Trophoblast cell (in vitro differentiated cells and primary cell): Measurements from ENCODE around the gene TTLL10.

Experiments
- DNase-seq, 2 donors: peaks; one replicate each; pipeline ENCODE4 v3.0.0-alpha.2; 2016
- H2AFZ ChIP-seq: 2 replicates; pipeline ENCODE4 v1.6.1; 2013; ENCODE audit warnings: low read length, moderate library complexity, mild to moderate bottlenecking; ENCODE audit not compliant: insufficient read depth, poor library complexity
- H2AK5ac ChIP-seq: 2 replicates; pipeline ENCODE4 v1.6.1; 2013; ENCODE audit warnings: mild to moderate bottlenecking, low read length
- H2BK120ac ChIP-seq: 2 replicates; pipeline ENCODE4 v1.6.1; 2013; ENCODE audit warnings: low read length, mild to moderate bottlenecking, moderate library complexity; ENCODE audit not compliant: insufficient read depth, poor library complexity
- H2BK12ac ChIP-seq: 2 replicates; pipeline ENCODE4 v1.6.1; 2013; ENCODE audit warnings: mild to moderate bottlenecking, low read length, moderate library complexity
- H2BK5ac ChIP-seq: 2 replicates; pipeline ENCODE4 v1.6.1; 2013; ENCODE audit warnings: low read length, low read depth, moderate library complexity, mild to moderate bottlenecking; ENCODE audit not compliant: poor library complexity
- H3K14ac ChIP-seq: 2 replicates; pipeline ENCODE4 v1.6.1; 2013; ENCODE audit warnings: mild to moderate bottlenecking, low read length
- H3K18ac ChIP-seq: 2 replicates; pipeline ENCODE4 v1.6.1; 2013; ENCODE audit warnings: mild to moderate bottlenecking, low read length
- H3K23ac ChIP-seq: 2 replicates; pipeline ENCODE4 v1.6.1; 2013; ENCODE audit warnings: low read length
- H3K27ac ChIP-seq: 2 replicates; pipeline ENCODE4 v1.5.1; 2013; ENCODE audit warnings: low read depth, mild to moderate bottlenecking, inconsistent platforms, low read length, moderate library complexity
- H3K27me3 ChIP-seq: 2 replicates; pipeline ENCODE4 v1.6.1; 2013; ENCODE audit warnings: inconsistent platforms, mild to moderate bottlenecking, low read length, moderate library complexity; ENCODE audit not compliant: insufficient read depth
- H3K36me3 ChIP-seq, 2 experiments: 1 replicate in 1 of 2; 2 replicates in 1 of 2; pipeline ENCODE4 v1.6.1; 2013; ENCODE audit warnings: low read length in 2 of 2, mild to moderate bottlenecking in 2 of 2, moderate library complexity in 1 of 2; ENCODE audit not compliant: insufficient read depth in 2 of 2, control insufficient read depth in 1 of 2
- H3K4ac ChIP-seq: 2 replicates; pipeline ENCODE4 v1.6.1; 2013; ENCODE audit warnings: low read depth, mild to moderate bottlenecking, low read length, moderate library complexity
- H3K4me1 ChIP-seq, 2 experiments: 1 replicate in 1 of 2; 2 replicates in 1 of 2; pipeline ENCODE4 v1.6.1; 2013; ENCODE audit warnings: low read length in 2 of 2, mild to moderate bottlenecking in 2 of 2, moderate library complexity in 1 of 2; ENCODE audit not compliant: insufficient read depth in 2 of 2, control insufficient read depth in 1 of 2
- H3K4me2 ChIP-seq: 2 replicates; pipeline ENCODE4 v1.6.1; 2013; ENCODE audit warnings: inconsistent platforms, mild to moderate bottlenecking, low read length, moderate library complexity
- H3K4me3 ChIP-seq: 2 replicates; pipeline ENCODE4 v1.5.1; 2013; ENCODE audit warnings: mild to moderate bottlenecking, low read depth, low read length, inconsistent platforms
- H3K79me1 ChIP-seq: one replicate; pipeline ENCODE4 v1.6.1; 2013; ENCODE audit warnings: low read length
- H3K79me2 ChIP-seq: 2 replicates; pipeline ENCODE4 v1.6.1; 2013; ENCODE audit warnings: low read length, mild to moderate bottlenecking; ENCODE audit not compliant: control insufficient read depth, insufficient read depth, poor library complexity
- H3K9ac ChIP-seq: 2 replicates; pipeline ENCODE4 v1.6.1; 2013; ENCODE audit warnings: mild to moderate bottlenecking, low read length
- H3K9me3 ChIP-seq: 2 replicates; pipeline ENCODE4 v1.6.1; 2013; ENCODE audit warnings: low read depth, mild to moderate bottlenecking, control low read depth, inconsistent platforms, low read length; ENCODE audit not compliant: insufficient read depth
- H4K12ac ChIP-seq: 2 replicates; pipeline ENCODE4 v1.6.1; 2013; ENCODE audit warnings: low read depth, mild to moderate bottlenecking, low read length, moderate library complexity
- H4K8ac ChIP-seq: 2 replicates; pipeline ENCODE4 v1.6.1; 2013; ENCODE audit warnings: low read depth, mild to moderate bottlenecking, low read length, moderate library complexity
- H4K91ac ChIP-seq: one replicate; pipeline ENCODE4 v1.6.1; 2013; ENCODE audit warnings: low read depth, mild to moderate bottlenecking, low read length, moderate library complexity
- WGBS: extraction: QIAGEN DNeasy Blood & Tissue Kit; methylation state at CpG from one replicate; pipeline ENCODE4 v1.1.7; 2013; ENCODE audit warnings: missing lambda C conversion rate; ENCODE audit not compliant: insufficient read length, insufficient coverage; ENCODE audit errors: extremely low coverage; 5-methylcytosine and 5-hydroxymethylcytosine counted together

Gene TTLL10

DNA sequence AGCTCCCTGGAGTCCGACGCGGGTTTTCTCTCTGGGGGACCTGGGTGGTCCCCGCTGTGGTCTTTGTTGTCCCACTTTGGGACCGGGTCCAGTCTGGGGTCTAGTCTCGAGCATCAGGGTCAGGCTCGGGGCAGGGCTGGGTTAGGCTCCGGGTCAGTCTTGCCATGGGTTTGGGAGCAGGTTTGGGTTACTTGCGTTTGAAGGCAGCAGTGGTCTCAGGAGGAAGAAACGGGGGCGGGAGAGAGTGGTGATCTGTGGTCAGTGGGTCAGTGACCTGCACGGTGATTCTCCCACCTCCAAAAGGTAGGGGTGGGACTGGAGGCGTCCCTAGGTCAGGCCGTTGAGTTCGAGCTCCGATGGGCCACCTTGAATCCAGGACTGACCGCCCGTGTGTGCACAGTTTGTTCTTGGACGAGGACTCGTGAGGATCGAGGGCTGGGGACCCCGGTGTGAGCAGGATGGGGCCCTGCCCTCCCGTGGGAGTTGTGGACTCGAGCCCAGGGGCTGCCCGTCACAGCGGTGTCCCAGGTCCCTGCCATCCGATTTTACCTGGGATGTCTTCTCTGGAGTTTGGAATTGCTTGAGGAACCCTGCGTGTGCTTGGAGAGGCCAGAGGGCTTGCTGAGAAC lies 60.6 kb downstream of the TTLL10 start:
- Histone ChIP-seq H3K79me1 (peaks cover 13% of the 10 kb centered on the region), H3K27me3 (no peaks in the 10 kb centered on the region), H3K23ac (no peak overlapping the region), H3K4me3 (no peak overlapping the region), H2BK120ac (no peak overlapping the region), H2AFZ (no peak overlapping the region), H4K12ac (no peak overlapping the region), H3K4me2 (no peak overlapping the region), H3K27ac (no peak overlapping the region), H3K4me1 (peaks cover 16 to 32% of the 10 kb centered on the region in 2 experiments), H3K79me2 (peaks cover 14% of the 10 kb centered on the region), H3K36me3 (peaks cover 13 to 14% of the 10 kb centered on the region in 2 experiments), H3K9ac (no peak overlapping the region), H2AK5ac (no peak overlapping the region), H3K4ac (no peak overlapping the region), H2BK12ac (no peak overlapping the region), H4K91ac (no peak overlapping the region), H3K9me3 (peaks cover 10% of the 10 kb centered on the region), H2BK5ac (no peak overlapping the region), H4K8ac (no peak overlapping the region), H3K14ac (no peak overlapping the region), H3K18ac (no peak overlapping the region)
- WGBS, result no CpG with 5 or more reads among the region's 28 CpGs
- DNase-seq, result no peak

- Histone ChIP-seq H3K36me3 (peaks cover 11 to 13% of the 10 kb centered on the region in 2 experiments), H2BK120ac (no peak overlapping the region), H3K4ac (no peak overlapping the region), H2AK5ac (no peak overlapping the region), H3K23ac (no peak overlapping the region), H4K12ac (no peak overlapping the region), H3K4me3 (no peak overlapping the region), H3K14ac (no peak overlapping the region), H4K8ac (no peak overlapping the region), H2AFZ (no peak overlapping the region), H3K4me1 (peaks cover 16 to 37% of the 10 kb centered on the region in 2 experiments), H2BK5ac (no peak overlapping the region), H3K18ac (no peak overlapping the region), H3K4me2 (no peak overlapping the region), H3K79me2 (peaks cover 14% of the 10 kb centered on the region), H3K9ac (no peak overlapping the region), H2BK12ac (no peak overlapping the region), H4K91ac (no peak overlapping the region), H3K27ac (no peak overlapping the region), H3K79me1 (peaks cover 13% of the 10 kb centered on the region), H3K27me3 (no peaks in the 10 kb centered on the region), H3K9me3 (peaks cover 10% of the 10 kb centered on the region)
- WGBS, result no CpG with 5 or more reads among the region's 27 CpGs
- DNase-seq, result no peak
Observed at GRCh38 chr1:1235016-1235744, 61.5 kb downstream of the TTLL10 start.

DNA sequence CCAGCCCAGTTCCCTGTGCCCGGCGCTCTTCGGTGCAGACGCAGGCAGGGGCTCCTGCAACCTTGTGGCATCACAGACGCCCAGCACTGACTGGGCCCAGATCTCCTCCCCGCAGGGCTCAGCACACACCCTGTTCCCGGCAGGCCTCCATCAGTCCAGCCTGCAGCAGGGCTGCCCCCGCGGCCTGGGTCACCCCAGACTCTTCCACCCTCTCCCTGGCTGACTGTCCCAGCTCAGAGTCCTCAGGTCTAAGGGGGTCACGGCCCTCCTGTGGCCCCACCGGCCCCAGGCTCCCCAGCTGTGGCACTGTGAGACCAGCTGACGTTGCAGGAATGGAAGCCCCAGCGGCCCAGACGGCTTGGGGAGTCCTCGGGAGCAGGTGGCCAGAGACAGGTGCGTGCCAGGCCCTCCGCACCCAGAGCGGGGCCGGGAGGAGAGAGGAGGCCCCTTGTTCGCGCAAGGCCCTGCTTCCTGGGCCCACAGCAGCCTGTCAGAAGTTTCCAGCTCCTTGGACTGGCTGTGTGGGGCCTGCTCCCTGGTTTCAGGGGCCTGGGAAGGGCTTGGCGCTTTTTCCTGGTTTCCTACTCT lies 62.6 kb downstream of the TTLL10 start:
- H3K4me1 ChIP-seq, result peaks cover 11 to 31% of the 10 kb centered on the region in 2 experiments
- H3K9ac ChIP-seq, result no peak overlapping the region
- H3K79me2 ChIP-seq, result peaks cover 11% of the 10 kb centered on the region
- H4K8ac ChIP-seq, result no peak overlapping the region
- no peak overlapping the region for H3K23ac ChIP-seq
- no peak overlapping the region for H4K12ac ChIP-seq
- no peak overlapping the region for H3K4me2 ChIP-seq
- no peak overlapping the region for H3K4me3 ChIP-seq
- H2BK12ac ChIP-seq, result no peak overlapping the region
- no peak overlapping the region for H2BK120ac ChIP-seq
- H3K18ac ChIP-seq, result no peak overlapping the region
- peaks cover 10% of the 10 kb centered on the region for H3K9me3 ChIP-seq
- no peak overlapping the region for H3K27ac ChIP-seq
- no peak overlapping the region for H2AK5ac ChIP-seq
- peaks cover 10% of the 10 kb centered on the region for H3K79me1 ChIP-seq
- H3K14ac ChIP-seq, result no peak overlapping the region
- no peak overlapping the region for H2AFZ ChIP-seq
- no peak overlapping the region for H2BK5ac ChIP-seq
- no CpG with 5 or more reads among the region's 22 CpGs for WGBS
- no peak overlapping the region for H3K4ac ChIP-seq
- no peak for DNase-seq
- H4K91ac ChIP-seq, result no peak overlapping the region
- H3K27me3 ChIP-seq, result no peaks in the 10 kb centered on the region
- H3K36me3 ChIP-seq, result peaks cover 11 to 13% of the 10 kb centered on the region in 2 experiments

- no peak overlapping the region for H2AK5ac ChIP-seq
- H3K36me3 ChIP-seq, result peaks cover 11 to 14% of the 10 kb centered on the region in 2 experiments
- H3K9me3 ChIP-seq, result peaks cover 10% of the 10 kb centered on the region
- no peak overlapping the region for H3K4me3 ChIP-seq
- peaks cover 5% of the 10 kb centered on the region for H3K79me1 ChIP-seq
- H3K4ac ChIP-seq, result no peak overlapping the region
- WGBS, result no CpG with 5 or more reads among the region's 34 CpGs
- no peak overlapping the region for H4K12ac ChIP-seq
- no peak overlapping the region for H4K8ac ChIP-seq
- no peak overlapping the region for H3K23ac ChIP-seq
- H3K4me2 ChIP-seq, result no peak overlapping the region
- H3K18ac ChIP-seq, result no peak overlapping the region
- no peak overlapping the region for H2BK12ac ChIP-seq
- no peaks in the 10 kb centered on the region for H3K27me3 ChIP-seq
- no peak overlapping the region for H3K14ac ChIP-seq
- H2AFZ ChIP-seq, result peak overlapping the region; percentile 6
- H3K9ac ChIP-seq, result no peak overlapping the region
- DNase-seq, result no peak
- H2BK120ac ChIP-seq, result peak overlapping the region; percentile 12
- H3K4me1 ChIP-seq, result peaks cover 11 to 31% of the 10 kb centered on the region in 2 experiments
- no peak overlapping the region for H2BK5ac ChIP-seq
- H3K27ac ChIP-seq, result no peak overlapping the region
- H3K79me2 ChIP-seq, result peaks cover 6% of the 10 kb centered on the region
- no peak overlapping the region for H4K91ac ChIP-seq
Observed at GRCh38 chr1:1236945-1237873, 63.5 kb downstream of the TTLL10 start.
